ENCODE data around the gene DPP6. TPM values are rescaled to one million over a fixed set of nuclear protein-coding genes. Genes with fewer than 3 reads are reported as not detected.
"Not testable (repeated sequence)": the region's sequence is repeated elsewhere in the genome, so short reads cannot be mapped to it uniquely, and the experiment has no call there.

The DPP6 gene
- polyA plus RNA-seq, 1 donor (not counting 4 experiments of a cell fraction or from before 2014, with no cell fraction given) = not detected

DNA sequence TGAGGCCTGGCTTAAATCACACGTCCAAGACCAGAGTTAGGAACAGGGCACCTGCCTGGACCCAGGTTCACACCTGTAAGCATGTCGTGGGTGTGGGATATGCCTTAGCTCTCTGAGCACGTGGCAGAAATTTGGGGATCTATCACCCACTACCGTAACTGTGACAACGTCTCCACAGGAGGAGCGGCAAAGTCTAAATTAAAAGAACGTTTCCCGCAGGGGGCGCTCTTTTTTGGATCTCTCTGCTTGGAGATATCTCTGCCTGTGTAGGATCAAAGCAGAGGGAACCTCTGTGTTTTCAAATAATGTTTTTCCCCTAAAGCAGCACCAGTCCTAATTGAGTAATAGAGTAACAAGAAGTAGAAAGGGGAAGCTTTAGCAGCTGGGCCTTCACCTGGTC, 43.0 kb downstream of the DPP6 start:
- H3K9ac ChIP-seq (ENCODE audit: control insufficient read depth, extremely low read depth, insufficient read depth, low read length); H3K27me3 ChIP-seq (ENCODE audit: control insufficient read depth, extremely low read depth, insufficient read depth, low read length); H3K9me3 ChIP-seq (ENCODE audit: control insufficient read depth, low read depth, low read length); H3K27ac ChIP-seq (ENCODE audit: control insufficient read depth, insufficient read depth, low read length); H4K20me1 ChIP-seq (ENCODE audit: control insufficient read depth, extremely low read depth, insufficient read depth, low read length); H3K79me2 ChIP-seq (ENCODE audit: control insufficient read depth, insufficient read depth, low read length); dilution Hi-C loops (cut with MboI; ENCODE audit: extremely low pct_ligation_motif_present, low sequenced_read_pairs); H2AFZ ChIP-seq (ENCODE audit: control insufficient read depth, low read length); H3K36me3 ChIP-seq (ENCODE audit: control insufficient read depth in 2 of 2, extremely low read depth in 1 of 2, insufficient read depth in 2 of 2, low read length in 2 of 2); FAIRE-seq; H3K4me3 ChIP-seq (ENCODE audit: control insufficient read depth in 2 of 3, extremely low read depth in 1 of 3, insufficient read depth in 2 of 3, low read depth in 1 of 3, low read length in 3 of 3); H3K9me1 ChIP-seq (ENCODE audit: control insufficient read depth, extremely low read depth, insufficient read depth, low read length); H3K4me1 ChIP-seq (ENCODE audit: control insufficient read depth, extremely low read depth, insufficient read depth, low read length); DNase-seq (ENCODE audit: low read depth, low spot score); H3K4me2 ChIP-seq (ENCODE audit: control insufficient read depth, extremely low read depth, insufficient read depth, low read depth, low read length): not testable (repeated sequence)

GRCh38 chr7:154105063-154105462, 52.9 kb downstream of the DPP6 start:
- H3K36me3 ChIP-seq (ENCODE audit: control insufficient read depth in 2 of 2, extremely low read depth in 1 of 2, insufficient read depth in 2 of 2, low read length in 2 of 2); H3K4me2 ChIP-seq (ENCODE audit: control insufficient read depth, extremely low read depth, insufficient read depth, low read depth, low read length); H3K9me1 ChIP-seq (ENCODE audit: control insufficient read depth, extremely low read depth, insufficient read depth, low read length); H3K4me1 ChIP-seq (ENCODE audit: control insufficient read depth, extremely low read depth, insufficient read depth, low read length); H3K4me3 ChIP-seq (ENCODE audit: control insufficient read depth in 2 of 3, extremely low read depth in 1 of 3, insufficient read depth in 2 of 3, low read depth in 1 of 3, low read length in 3 of 3); dilution Hi-C loops (cut with MboI; ENCODE audit: extremely low pct_ligation_motif_present, low sequenced_read_pairs); H3K9me3 ChIP-seq (ENCODE audit: control insufficient read depth, low read depth, low read length); DNase-seq (ENCODE audit: low read depth, low spot score); H3K27me3 ChIP-seq (ENCODE audit: control insufficient read depth, extremely low read depth, insufficient read depth, low read length); H2AFZ ChIP-seq (ENCODE audit: control insufficient read depth, low read length); H3K9ac ChIP-seq (ENCODE audit: control insufficient read depth, extremely low read depth, insufficient read depth, low read length); H3K79me2 ChIP-seq (ENCODE audit: control insufficient read depth, insufficient read depth, low read length); FAIRE-seq; H3K27ac ChIP-seq (ENCODE audit: control insufficient read depth, insufficient read depth, low read length); H4K20me1 ChIP-seq (ENCODE audit: control insufficient read depth, extremely low read depth, insufficient read depth, low read length): not testable (repeated sequence)

DNA sequence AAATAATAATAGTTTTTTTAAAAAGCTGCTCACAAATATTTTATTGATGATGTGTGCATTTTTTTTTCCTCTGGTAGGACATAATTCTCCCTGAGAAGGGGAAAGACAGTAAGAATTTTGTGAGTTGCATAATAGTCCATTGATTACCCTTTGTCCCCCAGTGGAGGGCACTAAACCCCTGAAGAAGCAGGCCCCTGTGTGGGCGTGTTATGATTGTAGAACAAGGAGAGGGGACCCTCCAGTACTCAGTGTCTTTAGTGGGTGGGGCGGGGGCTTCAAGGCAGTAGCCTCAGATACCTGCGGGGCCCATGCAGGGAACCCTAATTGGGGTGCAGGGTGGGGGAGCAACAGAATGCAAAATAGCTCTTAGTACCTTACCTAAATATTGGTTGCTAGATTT, 57.4 kb downstream of the DPP6 start:
- FAIRE-seq; dilution Hi-C loops (cut with MboI; ENCODE audit: extremely low pct_ligation_motif_present, low sequenced_read_pairs): not testable (repeated sequence)

GRCh38 chr7:154113732-154114351, 61.6 kb downstream of the DPP6 start:
- DNase-seq (ENCODE audit: low read depth, low spot score); H3K9me3 ChIP-seq (ENCODE audit: control insufficient read depth, low read depth, low read length); H3K4me1 ChIP-seq (ENCODE audit: control insufficient read depth, extremely low read depth, insufficient read depth, low read length); H3K79me2 ChIP-seq (ENCODE audit: control insufficient read depth, insufficient read depth, low read length); H2AFZ ChIP-seq (ENCODE audit: control insufficient read depth, low read length); H3K9me1 ChIP-seq (ENCODE audit: control insufficient read depth, extremely low read depth, insufficient read depth, low read length); H3K27me3 ChIP-seq (ENCODE audit: control insufficient read depth, extremely low read depth, insufficient read depth, low read length); H4K20me1 ChIP-seq (ENCODE audit: control insufficient read depth, extremely low read depth, insufficient read depth, low read length); H3K27ac ChIP-seq (ENCODE audit: control insufficient read depth, insufficient read depth, low read length); H3K36me3 ChIP-seq (ENCODE audit: control insufficient read depth in 2 of 2, extremely low read depth in 1 of 2, insufficient read depth in 2 of 2, low read length in 2 of 2); H3K4me3 ChIP-seq (ENCODE audit: control insufficient read depth in 2 of 3, extremely low read depth in 1 of 3, insufficient read depth in 2 of 3, low read depth in 1 of 3, low read length in 3 of 3); H3K4me2 ChIP-seq (ENCODE audit: control insufficient read depth, extremely low read depth, insufficient read depth, low read depth, low read length); FAIRE-seq; H3K9ac ChIP-seq (ENCODE audit: control insufficient read depth, extremely low read depth, insufficient read depth, low read length); dilution Hi-C loops (cut with MboI; ENCODE audit: extremely low pct_ligation_motif_present, low sequenced_read_pairs): not testable (repeated sequence)

More for the DNA sequence above, 57.4 kb downstream of the DPP6 start:
- DNase-seq (ENCODE audit: low read depth, low spot score); H3K4me2 ChIP-seq (ENCODE audit: control insufficient read depth, extremely low read depth, insufficient read depth, low read depth, low read length); H3K4me3 ChIP-seq (ENCODE audit: control insufficient read depth in 2 of 3, extremely low read depth in 1 of 3, insufficient read depth in 2 of 3, low read depth in 1 of 3, low read length in 3 of 3); H3K4me1 ChIP-seq (ENCODE audit: control insufficient read depth, extremely low read depth, insufficient read depth, low read length); H3K9me1 ChIP-seq (ENCODE audit: control insufficient read depth, extremely low read depth, insufficient read depth, low read length); H3K9ac ChIP-seq (ENCODE audit: control insufficient read depth, extremely low read depth, insufficient read depth, low read length); H4K20me1 ChIP-seq (ENCODE audit: control insufficient read depth, extremely low read depth, insufficient read depth, low read length); H3K9me3 ChIP-seq (ENCODE audit: control insufficient read depth, low read depth, low read length); H3K79me2 ChIP-seq (ENCODE audit: control insufficient read depth, insufficient read depth, low read length); H3K27ac ChIP-seq (ENCODE audit: control insufficient read depth, insufficient read depth, low read length); H3K36me3 ChIP-seq (ENCODE audit: control insufficient read depth in 2 of 2, extremely low read depth in 1 of 2, insufficient read depth in 2 of 2, low read length in 2 of 2); H3K27me3 ChIP-seq (ENCODE audit: control insufficient read depth, extremely low read depth, insufficient read depth, low read length); H2AFZ ChIP-seq (ENCODE audit: control insufficient read depth, low read length): not testable (repeated sequence)

DNA sequence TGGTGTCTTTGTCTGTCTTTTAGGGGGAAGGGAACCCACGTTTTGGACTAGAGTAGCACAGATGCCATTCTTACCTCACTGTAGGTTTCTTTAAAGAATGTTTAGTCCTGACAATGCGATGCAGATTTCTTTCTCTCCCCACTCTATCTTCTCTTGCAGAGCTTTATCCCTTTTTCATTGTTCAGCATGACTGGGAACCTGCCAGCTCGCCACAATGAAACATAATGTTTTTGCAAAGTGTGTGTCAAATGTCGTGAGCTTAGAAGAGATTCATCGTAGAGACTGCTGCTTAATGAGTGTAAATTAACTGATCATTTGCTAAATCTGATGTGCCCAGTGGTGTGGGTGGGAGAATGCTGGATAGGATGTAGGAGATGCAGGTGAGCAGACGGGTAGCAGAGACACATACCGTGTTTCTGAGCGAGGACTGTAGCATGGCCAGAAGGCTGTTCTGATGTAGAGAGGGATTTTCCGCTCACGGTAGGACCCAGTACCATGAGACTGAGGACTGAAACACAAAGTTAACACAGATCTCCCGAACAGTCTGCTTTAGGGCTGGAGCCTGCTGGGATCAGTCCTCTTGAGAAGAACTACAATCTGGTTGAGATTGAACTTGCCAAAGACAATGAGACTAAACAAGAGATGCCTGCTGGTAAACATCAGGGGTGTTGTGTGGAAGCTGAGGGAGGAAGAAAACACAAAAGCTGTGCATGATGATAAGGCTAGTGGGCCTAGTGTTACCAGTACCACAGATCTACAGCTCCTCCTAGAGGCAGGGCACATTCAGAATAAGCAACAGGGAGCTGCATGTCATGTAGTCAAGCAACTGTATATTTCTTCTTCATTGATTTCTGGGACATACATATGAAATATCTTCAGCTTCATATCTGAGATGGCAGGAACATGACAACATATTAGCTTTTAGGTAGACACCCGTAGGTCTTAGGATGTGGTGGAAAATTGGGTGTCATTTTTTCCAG, 65.5 kb downstream of the DPP6 start:
- DNase-seq (ENCODE audit: low read depth, low spot score); H3K4me2 ChIP-seq (ENCODE audit: control insufficient read depth, extremely low read depth, insufficient read depth, low read depth, low read length); H3K4me1 ChIP-seq (ENCODE audit: control insufficient read depth, extremely low read depth, insufficient read depth, low read length); H3K27ac ChIP-seq (ENCODE audit: control insufficient read depth, insufficient read depth, low read length); H3K36me3 ChIP-seq (ENCODE audit: control insufficient read depth in 2 of 2, extremely low read depth in 1 of 2, insufficient read depth in 2 of 2, low read length in 2 of 2); H3K79me2 ChIP-seq (ENCODE audit: control insufficient read depth, insufficient read depth, low read length); H3K27me3 ChIP-seq (ENCODE audit: control insufficient read depth, extremely low read depth, insufficient read depth, low read length); H4K20me1 ChIP-seq (ENCODE audit: control insufficient read depth, extremely low read depth, insufficient read depth, low read length); dilution Hi-C loops (cut with MboI; ENCODE audit: extremely low pct_ligation_motif_present, low sequenced_read_pairs); FAIRE-seq; H3K9ac ChIP-seq (ENCODE audit: control insufficient read depth, extremely low read depth, insufficient read depth, low read length); H3K9me3 ChIP-seq (ENCODE audit: control insufficient read depth, low read depth, low read length); H2AFZ ChIP-seq (ENCODE audit: control insufficient read depth, low read length); H3K9me1 ChIP-seq (ENCODE audit: control insufficient read depth, extremely low read depth, insufficient read depth, low read length); H3K4me3 ChIP-seq (ENCODE audit: control insufficient read depth in 2 of 3, extremely low read depth in 1 of 3, insufficient read depth in 2 of 3, low read depth in 1 of 3, low read length in 3 of 3): not testable (repeated sequence)

Measured in keratinocyte (primary cell).